HepG2 (cell line): ENCODE measurements around the gene CLEC3A. TPM values are rescaled to one million over a fixed set of nuclear protein-coding genes. Genes with fewer than 3 reads are reported as not detected.

ENCODE experiments used
- GZF1 ChIP-seq: sonication (generic); formaldehyde crosslinking; IDR thresholded peaks from 2 replicates; pipeline ENCODE4 v1.5.1; 2020; ENCODE audit warnings: mild to moderate bottlenecking, missing genetic modification reagents
- HOXA7 ChIP-seq: sonication (generic); formaldehyde crosslinking; IDR thresholded peaks from 2 replicates; pipeline ENCODE4 v1.8.1; 2022; ENCODE audit warnings: mild to moderate bottlenecking, missing genetic modification reagents, moderate library complexity
- KDM3A ChIP-seq: IDR thresholded peaks from 2 replicates; pipeline ENCODE4 v1.6.1; 2018; ENCODE audit warnings: low read depth, missing compliant biosample characterization
- PPARG ChIP-seq: conservative IDR thresholded peaks from 2 replicates; pipeline ENCODE4 v1.6.1; 2016; ENCODE audit warnings: missing biosample characterization, missing genetic modification reagents
- SALL1 ChIP-seq: sonication (generic); formaldehyde crosslinking; IDR thresholded peaks from 2 replicates; pipeline ENCODE4 v1.8.0; 2022; ENCODE audit warnings: mild to moderate bottlenecking, missing genetic modification reagents
- SRSF9 ChIP-seq: fragments of 200-400 bp; formaldehyde crosslinking; IDR thresholded peaks from 2 replicates; pipeline ENCODE4 v1.6.1; 2018; ENCODE audit warnings: borderline replicate concordance, mild to moderate bottlenecking, low read depth, low read length; ENCODE audit not compliant: insufficient read depth, poor library complexity, severe bottlenecking
- ZFP41 ChIP-seq: sonication (generic); formaldehyde crosslinking; IDR thresholded peaks from 2 replicates; pipeline ENCODE4 v1.4.0; 2020; ENCODE audit warnings: mild to moderate bottlenecking, missing genetic modification reagents, borderline replicate concordance
- ZNF563 ChIP-seq: sonication (generic); formaldehyde crosslinking; IDR thresholded peaks from 2 replicates; pipeline ENCODE4 v1.8.0; 2022; ENCODE audit warnings: mild to moderate bottlenecking, moderate library complexity, missing genetic modification reagents
- polyA plus RNA-seq, 8 experiments: library from polyadenylated mRNA; depleted of rRNA in 3 of 8; stranded (reverse) in 7 of 8; unstranded in 1 of 8; fragments of >200 nt; fragmentation: Illumina TruSeq in 4 of 8; extraction: Trizol in 4 of 8; gene quantifications; 2 replicates each; pipeline versions ENCODE4 v1.2.1 to v1.2.3, GENCODE V29; 2011 to 2016; ENCODE audit warnings: low read depth in 4 of 8, missing spikeins in 1 of 8, mixed read lengths in 1 of 8; ENCODE audit not compliant: insufficient read depth in 1 of 8
- total RNA-seq, 5 experiments: library from RNA; depleted of rRNA; stranded (reverse); fragments of >200 nt; fragmentation: Illumina TruSeq; extraction: Trizol; gene quantifications; 2 replicates each; pipeline ENCODE4 v1.2.3, GENCODE V29; 2016; ENCODE audit warnings: low read depth in 1 of 5
- TF ChIP-seq, protein P1 (sequence below): sonication (generic); formaldehyde crosslinking; IDR thresholded peaks from 2 replicates; pipeline ENCODE4 v1.5.1; 2020; ENCODE audit warnings: mild to moderate bottlenecking, moderate library complexity, missing genetic modification reagents
- TF ChIP-seq, protein P2 (sequence below): IDR thresholded peaks from 2 replicates; pipeline ENCODE4 v1.6.1; 2016; ENCODE audit warnings: missing genetic modification reagents, missing compliant biosample characterization
- TF ChIP-seq, protein P3 (sequence below): sonication (generic); formaldehyde crosslinking; IDR thresholded peaks from 2 replicates; pipeline ENCODE4 v1.4.0; 2020; ENCODE audit warnings: low read depth, mild to moderate bottlenecking, missing genetic modification reagents
- TF ChIP-seq, protein P4 (sequence below): sonication (generic); formaldehyde crosslinking; IDR thresholded peaks from 2 replicates; pipeline ENCODE4 v1.4.0; 2020; ENCODE audit warnings: mild to moderate bottlenecking, missing genetic modification reagents, borderline replicate concordance
- TF ChIP-seq, protein P5 (sequence below): sonication (generic); formaldehyde crosslinking; IDR thresholded peaks from 2 replicates; pipeline ENCODE4 v1.4.0; 2020; ENCODE audit warnings: mild to moderate bottlenecking, missing genetic modification reagents, borderline replicate concordance
- TF ChIP-seq, protein P6 (sequence below): sonication (generic); formaldehyde crosslinking; IDR thresholded peaks from 2 replicates; pipeline ENCODE4 v1.4.0; 2020; ENCODE audit warnings: mild to moderate bottlenecking, missing genetic modification reagents

Gene CLEC3A
- total and polyA plus RNA-seq, 2 of the 13 experiments (the other 11 are each of a cell fraction or from before 2014, with no cell fraction given): not detected

DNA sequence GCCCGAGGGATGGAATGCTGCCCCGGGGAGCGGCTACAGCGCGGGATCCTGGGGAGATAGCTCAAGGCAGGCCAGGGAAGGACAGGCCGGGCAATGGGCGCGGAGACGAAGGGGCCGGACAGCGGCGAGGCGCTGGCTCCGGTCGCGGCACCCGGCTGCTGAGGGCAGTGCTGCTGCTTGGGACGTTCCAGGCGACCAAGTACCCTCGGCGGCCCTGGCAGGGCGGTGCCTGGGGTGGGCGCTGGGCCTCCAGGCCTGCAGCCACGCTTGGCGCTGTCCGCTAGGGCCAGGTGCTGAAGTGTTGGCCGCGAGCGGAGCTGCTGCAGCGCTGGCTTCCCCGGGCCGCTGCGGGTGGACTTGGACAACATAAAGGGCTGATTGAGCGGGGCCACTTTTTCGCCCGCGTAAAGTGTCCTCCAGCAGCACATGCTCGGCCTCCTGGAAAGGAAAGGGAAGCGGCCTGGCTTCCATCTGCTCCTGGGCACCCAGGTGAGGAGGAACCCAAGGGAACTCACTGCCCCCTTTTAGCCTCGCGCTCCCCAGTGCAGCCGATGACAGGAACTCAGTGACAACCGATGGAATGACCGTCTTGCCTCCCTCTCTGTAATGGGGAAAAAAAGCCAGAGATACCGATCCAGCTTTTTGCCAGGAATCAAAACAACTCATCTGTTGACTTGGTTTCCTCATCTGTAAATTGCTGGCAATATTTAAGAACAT lies 23.7 kb downstream of the CLEC3A start (continued):
- peak; percentile 94; the same call in 1 of the 2 replicates for TF ChIP-seq ZFP41
- TF ChIP-seq, protein P1, sequence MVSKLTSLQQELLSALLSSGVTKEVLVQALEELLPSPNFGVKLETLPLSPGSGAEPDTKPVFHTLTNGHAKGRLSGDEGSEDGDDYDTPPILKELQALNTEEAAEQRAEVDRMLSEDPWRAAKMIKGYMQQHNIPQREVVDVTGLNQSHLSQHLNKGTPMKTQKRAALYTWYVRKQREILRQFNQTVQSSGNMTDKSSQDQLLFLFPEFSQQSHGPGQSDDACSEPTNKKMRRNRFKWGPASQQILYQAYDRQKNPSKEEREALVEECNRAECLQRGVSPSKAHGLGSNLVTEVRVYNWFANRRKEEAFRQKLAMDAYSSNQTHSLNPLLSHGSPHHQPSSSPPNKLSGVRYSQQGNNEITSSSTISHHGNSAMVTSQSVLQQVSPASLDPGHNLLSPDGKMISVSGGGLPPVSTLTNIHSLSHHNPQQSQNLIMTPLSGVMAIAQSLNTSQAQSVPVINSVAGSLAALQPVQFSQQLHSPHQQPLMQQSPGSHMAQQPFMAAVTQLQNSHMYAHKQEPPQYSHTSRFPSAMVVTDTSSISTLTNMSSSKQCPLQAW: peak; percentile 90
- TF ChIP-seq SRSF9: no peak
- peak; percentile 98 for TF ChIP-seq HOXA7
- TF ChIP-seq, protein P2, sequence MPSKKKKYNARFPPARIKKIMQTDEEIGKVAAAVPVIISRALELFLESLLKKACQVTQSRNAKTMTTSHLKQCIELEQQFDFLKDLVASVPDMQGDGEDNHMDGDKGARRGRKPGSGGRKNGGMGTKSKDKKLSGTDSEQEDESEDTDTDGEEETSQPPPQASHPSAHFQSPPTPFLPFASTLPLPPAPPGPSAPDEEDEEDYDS (CRISPR knock-in tag): peak; percentile 60; the same call in 1 of the 2 replicates
- TF ChIP-seq, protein P3, sequence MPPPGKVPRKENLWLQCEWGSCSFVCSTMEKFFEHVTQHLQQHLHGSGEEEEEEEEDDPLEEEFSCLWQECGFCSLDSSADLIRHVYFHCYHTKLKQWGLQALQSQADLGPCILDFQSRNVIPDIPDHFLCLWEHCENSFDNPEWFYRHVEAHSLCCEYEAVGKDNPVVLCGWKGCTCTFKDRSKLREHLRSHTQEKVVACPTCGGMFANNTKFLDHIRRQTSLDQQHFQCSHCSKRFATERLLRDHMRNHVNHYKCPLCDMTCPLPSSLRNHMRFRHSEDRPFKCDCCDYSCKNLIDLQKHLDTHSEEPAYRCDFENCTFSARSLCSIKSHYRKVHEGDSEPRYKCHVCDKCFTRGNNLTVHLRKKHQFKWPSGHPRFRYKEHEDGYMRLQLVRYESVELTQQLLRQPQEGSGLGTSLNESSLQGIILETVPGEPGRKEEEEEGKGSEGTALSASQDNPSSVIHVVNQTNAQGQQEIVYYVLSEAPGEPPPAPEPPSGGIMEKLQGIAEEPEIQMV: peak; percentile 97
- TF ChIP-seq PPARG (CRISPR knock-in tag): peak; percentile 72
- TF ChIP-seq, protein P4, sequence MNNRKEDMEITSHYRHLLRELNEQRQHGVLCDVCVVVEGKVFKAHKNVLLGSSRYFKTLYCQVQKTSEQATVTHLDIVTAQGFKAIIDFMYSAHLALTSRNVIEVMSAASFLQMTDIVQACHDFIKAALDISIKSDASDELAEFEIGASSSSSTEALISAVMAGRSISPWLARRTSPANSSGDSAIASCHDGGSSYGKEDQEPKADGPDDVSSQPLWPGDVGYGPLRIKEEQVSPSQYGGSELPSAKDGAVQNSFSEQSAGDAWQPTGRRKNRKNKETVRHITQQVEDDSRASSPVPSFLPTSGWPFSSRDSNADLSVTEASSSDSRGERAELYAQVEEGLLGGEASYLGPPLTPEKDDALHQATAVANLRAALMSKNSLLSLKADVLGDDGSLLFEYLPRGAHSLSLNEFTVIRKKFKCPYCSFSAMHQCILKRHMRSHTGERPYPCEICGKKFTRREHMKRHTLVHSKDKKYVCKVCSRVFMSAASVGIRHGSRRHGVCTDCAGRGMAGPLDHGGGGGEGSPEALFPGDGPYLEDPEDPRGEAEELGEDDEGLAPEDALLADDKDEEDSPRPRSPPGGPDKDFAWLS (CRISPR knock-in tag): no peak
- TF ChIP-seq, protein P5, sequence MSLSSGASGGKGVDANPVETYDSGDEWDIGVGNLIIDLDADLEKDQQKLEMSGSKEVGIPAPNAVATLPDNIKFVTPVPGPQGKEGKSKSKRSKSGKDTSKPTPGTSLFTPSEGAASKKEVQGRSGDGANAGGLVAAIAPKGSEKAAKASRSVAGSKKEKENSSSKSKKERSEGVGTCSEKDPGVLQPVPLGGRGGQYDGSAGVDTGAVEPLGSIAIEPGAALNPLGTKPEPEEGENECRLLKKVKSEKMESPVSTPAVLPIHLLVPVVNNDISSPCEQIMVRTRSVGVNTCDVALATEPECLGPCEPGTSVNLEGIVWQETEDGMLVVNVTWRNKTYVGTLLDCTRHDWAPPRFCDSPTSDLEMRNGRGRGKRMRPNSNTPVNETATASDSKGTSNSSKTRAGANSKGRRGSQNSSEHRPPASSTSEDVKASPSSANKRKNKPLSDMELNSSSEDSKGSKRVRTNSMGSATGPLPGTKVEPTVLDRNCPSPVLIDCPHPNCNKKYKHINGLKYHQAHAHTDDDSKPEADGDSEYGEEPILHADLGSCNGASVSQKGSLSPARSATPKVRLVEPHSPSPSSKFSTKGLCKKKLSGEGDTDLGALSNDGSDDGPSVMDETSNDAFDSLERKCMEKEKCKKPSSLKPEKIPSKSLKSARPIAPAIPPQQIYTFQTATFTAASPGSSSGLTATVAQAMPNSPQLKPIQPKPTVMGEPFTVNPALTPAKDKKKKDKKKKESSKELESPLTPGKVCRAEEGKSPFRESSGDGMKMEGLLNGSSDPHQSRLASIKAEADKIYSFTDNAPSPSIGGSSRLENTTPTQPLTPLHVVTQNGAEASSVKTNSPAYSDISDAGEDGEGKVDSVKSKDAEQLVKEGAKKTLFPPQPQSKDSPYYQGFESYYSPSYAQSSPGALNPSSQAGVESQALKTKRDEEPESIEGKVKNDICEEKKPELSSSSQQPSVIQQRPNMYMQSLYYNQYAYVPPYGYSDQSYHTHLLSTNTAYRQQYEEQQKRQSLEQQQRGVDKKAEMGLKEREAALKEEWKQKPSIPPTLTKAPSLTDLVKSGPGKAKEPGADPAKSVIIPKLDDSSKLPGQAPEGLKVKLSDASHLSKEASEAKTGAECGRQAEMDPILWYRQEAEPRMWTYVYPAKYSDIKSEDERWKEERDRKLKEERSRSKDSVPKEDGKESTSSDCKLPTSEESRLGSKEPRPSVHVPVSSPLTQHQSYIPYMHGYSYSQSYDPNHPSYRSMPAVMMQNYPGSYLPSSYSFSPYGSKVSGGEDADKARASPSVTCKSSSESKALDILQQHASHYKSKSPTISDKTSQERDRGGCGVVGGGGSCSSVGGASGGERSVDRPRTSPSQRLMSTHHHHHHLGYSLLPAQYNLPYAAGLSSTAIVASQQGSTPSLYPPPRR (CRISPR knock-in tag): peak; percentile 68
- TF ChIP-seq ZNF563 (CRISPR knock-in tag): peak; percentile 99; the same call in 1 of the 2 replicates
- TF ChIP-seq, protein P6, sequence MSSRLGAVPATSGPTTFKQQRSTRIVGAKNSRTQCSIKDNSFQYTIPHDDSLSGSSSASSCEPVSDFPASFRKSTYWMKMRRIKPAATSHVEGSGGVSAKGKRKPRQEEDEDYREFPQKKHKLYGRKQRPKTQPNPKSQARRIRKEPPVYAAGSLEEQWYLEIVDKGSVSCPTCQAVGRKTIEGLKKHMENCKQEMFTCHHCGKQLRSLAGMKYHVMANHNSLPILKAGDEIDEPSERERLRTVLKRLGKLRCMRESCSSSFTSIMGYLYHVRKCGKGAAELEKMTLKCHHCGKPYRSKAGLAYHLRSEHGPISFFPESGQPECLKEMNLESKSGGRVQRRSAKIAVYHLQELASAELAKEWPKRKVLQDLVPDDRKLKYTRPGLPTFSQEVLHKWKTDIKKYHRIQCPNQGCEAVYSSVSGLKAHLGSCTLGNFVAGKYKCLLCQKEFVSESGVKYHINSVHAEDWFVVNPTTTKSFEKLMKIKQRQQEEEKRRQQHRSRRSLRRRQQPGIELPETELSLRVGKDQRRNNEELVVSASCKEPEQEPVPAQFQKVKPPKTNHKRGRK (CRISPR knock-in tag): 0 out of 2 replicates have a peak, but pooled peaks have one; percentile 65
- peak; percentile 91; the same call in 1 of the 2 replicates for TF ChIP-seq GZF1 (CRISPR knock-in tag)
- peak; percentile 100 for TF ChIP-seq SALL1 (CRISPR knock-in tag)
- TF ChIP-seq KDM3A: peak; percentile 85
